Measurements from ENCODE around the gene JAM2.
"Not testable (repeated sequence)": the region's sequence is repeated elsewhere in the genome, so short reads cannot be mapped to it uniquely, and the experiment has no call there.

Gene JAM2

GRCh38 chr21:25647647-25648046 lies 8.6 kb downstream of the JAM2 start:
- DNase-seq = no peak

DNA sequence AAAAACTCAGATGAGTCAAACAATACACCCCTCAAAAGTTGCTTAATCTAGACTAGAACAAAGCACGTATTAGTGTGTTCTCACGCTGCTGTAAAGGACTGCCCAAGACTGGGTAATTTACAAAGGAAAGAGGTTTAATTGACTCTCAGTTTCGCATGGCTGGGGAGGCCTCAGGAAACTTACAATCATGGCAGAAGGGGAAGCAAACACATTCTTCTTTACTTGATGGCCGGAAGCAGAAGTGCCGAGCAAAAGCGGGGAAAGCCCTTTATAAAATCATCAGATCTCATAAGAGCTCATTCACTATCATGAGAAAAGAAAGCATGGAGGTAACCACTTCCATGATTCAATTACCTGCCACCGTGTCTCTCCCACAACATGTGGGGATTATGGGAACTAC lies 10.1 kb downstream of the JAM2 start:
- DNase-seq = no peak

- DNase-seq = no peak
Measured at GRCh38 chr21:25656412-25656811, 17.4 kb downstream of the JAM2 start.

DNA sequence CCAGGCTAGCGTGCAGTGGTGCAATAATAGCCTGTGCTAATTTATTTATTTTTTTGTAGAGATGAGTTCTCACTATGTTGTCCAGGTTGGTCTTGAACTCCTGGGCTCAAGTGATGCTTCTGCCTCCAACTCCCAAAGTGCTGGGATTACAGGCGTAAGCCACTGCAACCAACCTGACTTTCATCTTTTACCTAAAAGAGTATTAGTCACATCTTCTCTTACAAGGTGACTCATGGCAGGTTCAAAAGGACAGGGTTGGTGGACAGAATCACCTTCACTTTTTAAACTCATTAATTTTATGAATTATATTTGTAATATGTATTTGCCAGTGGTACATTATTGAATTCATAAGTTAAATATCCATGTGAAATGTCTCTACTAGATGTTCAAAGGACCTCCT lies 18.1 kb downstream of the JAM2 start:
- no peak for DNase-seq

GRCh38 chr21:25658427-25659035 lies 19.5 kb downstream of the JAM2 start:
- no peak for DNase-seq

GRCh38 chr21:25660233-25660632 lies 21.2 kb downstream of the JAM2 start:
- DNase-seq = no peak

DNA sequence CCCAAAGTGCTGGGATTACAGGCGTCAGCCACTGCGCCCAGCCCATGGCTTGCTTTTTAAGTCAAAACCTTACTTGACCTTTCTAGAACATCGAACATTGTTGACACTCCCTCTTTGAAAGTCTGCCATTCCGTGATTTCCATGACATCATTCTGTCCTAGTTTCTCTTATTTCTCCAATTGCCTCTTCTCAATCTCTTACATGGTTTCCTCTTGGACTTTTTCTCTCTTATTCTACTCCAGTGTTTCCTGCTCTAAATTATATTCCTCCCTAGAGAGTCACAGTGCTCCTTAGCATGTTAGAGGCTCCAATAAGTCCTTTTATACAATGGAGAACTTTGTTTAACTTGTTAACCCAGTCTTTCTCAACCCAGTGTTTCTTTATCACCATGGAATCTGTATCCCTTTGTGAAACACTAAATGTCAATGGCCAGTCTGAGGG lies 25.5 kb downstream of the JAM2 start:
- DNase-seq = no peak

- no peak for DNase-seq
Measured at GRCh38 chr21:25670726-25671125, 31.7 kb downstream of the JAM2 start.

DNA sequence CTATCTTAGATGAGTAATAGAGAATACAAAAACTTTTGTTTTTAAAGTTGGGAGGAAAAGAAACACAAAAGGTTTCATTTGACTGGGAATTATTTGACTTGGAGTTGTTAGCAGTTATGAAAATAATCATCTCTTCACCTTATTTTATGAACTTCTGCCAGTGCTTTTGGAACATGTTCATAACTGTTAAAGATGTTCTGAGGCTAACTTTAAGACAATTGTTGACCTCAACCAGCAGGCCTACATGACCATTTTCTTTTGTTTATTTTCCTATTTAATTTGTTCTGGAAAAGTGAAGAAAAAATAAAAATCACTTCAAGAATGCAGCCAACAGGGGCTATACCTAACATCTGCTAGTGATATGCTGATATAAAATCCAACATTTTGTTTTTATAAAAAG lies 37.4 kb downstream of the JAM2 start:
- no peak for DNase-seq

DNA sequence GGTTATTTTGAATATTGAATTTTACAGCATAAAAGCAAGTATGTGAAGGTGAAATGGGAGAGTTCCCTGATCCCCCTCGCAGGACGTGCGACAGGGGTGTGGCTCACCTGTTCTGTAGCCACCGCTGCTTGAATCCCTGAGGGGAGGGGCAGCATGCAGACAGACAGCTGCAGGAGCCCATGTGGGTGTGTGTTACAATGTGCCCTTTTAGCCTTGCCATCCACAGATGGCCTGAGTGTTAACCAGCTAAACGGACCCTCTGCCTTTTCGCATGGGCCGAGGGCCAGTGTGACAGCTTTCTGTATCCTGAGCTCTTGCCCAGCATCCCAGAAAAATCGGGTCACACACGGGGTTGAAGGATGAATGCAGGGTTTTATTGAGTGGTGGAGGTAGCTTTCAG lies 43.3 kb downstream of the JAM2 start:
- no peak for DNase-seq

DNA sequence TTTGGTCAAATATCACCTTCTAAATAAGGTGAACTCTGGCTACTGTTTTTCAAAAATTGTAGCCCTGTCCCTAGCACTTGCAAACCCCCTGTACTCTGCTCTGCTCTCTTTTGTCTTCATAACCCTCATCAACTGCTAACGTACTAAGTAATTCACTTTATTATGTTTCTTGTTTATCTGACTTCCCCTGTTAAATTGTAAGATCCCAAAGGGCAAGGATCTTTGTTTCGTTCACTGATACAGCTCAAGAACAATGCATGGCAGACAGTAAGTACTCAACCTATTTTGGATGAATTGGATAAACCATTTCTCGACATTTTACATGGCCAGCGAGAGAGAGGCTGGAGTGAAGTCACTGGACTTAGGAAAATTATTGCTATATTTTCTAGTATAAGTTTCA lies 48.7 kb downstream of the JAM2 start:
- no peak for DNase-seq

DNA sequence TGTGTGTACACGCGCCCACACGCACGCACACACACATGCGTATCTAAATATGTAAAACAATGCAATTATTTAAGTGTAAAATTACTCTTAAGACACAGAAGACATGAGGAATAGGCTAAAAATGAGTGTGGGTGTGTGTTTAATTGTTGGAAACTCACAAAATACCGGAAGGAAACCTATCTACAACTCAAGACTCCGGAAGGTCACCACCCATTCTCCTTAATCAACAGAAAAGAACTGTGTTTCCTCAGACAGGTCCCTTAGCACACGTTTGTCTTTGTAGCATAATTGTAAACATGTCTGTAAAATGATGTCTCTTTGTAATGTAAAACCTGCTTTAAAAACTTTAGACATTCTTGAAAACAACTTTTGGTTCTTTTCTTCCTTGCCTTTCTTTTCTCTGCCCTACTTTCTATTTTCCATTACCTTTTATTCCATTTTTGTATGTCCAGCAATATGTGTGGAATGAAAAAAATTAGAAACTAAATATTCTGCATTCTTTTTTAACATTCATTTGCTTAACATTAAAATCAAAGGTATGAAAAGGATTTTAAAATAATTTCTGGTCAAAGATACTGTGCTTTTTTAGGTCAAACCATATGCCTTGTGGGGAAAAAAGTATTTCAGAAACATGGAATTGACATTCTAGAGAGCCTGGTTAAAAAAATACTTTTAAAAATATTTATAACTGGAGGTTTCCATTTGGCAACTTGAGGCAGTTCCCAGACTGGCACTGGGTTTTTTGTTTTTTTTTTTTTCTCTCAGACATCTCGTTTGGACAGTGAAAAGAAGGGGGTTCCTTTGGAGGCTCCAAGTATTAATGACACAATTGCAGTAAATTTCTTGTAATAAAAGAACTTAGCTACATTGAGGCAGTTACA lies 49.5 kb downstream of the JAM2 start:
- no peak for DNase-seq

DNA sequence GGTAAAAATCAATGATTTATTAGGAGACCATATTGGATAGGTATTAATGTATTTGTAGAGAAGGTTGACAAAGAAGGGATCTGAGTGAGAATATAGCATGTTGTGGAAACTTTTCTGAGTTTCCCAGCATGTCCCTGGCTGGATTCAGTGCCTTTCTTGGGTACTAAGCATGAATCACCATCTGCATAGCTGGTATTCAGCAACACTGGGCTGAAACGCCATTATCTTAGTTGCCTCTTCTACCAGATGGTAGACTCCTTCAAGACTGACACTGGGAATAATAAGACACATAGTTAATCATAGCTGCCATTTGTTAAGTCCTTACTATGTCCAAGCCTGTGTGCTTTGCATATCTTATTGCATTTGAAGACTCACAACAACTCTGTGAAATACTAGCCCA lies 50.2 kb downstream of the JAM2 start:
- DNase-seq = no peak

DNA sequence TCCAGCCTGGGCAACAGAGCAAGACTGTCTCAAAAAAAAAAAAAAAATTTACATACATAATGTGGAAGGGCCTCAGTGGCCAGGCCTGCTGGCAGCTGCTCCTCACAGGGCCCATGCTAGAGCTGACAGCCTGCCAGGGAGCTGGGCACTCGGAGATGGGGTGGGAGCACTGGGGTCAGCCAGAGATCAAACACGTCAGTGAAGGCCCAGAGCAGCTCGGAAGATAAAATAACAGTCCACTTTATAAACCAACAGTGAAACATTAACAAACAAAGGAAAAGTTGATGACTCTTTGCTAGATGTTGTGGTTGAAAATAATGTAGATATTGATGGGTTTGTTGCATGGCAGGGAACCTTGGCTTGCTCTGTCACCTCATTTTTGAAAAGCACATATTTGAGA lies 52.9 kb downstream of the JAM2 start:
- no peak for DNase-seq

DNA sequence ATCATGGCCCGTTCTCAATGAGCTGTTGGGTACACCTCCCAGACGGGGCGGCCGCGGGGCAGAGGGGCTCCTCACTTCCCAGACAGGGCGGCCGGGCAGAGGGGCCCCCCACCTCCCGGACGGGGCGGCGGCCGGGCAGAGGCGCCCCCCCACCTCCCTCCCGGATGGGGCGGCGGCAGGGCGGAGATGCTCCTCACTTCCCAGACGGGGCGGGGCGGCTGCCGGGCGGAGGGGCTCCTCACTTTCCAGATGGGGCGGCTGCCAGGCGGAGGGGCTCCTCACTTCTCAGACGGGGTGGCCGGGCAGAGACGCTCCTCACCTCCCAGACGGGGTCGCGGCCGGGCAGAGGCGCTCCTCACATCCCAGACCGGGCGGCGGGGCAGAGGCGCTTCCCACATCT lies 56.4 kb downstream of the JAM2 start:
- DNase-seq = not testable (repeated sequence)

DNA sequence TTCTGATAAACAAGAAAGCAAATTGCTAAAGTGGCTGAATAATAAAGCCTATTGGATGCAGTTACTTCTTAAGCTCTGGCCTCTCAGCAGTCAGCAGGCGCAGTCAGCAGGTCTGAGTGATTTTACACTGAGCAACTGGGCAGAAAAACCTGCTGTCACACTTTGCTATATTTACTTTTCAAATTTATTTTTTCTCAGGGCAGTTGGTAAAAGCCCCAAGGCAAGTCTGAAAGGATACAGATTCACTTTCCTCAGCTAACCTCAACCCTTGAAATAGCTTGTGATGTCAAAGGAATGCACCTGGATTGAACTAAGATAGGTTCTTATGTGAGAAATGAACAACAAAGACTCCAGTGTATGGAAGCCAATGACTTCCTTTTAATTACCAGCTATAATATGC lies 61.7 kb downstream of the JAM2 start:
- no peak for DNase-seq

DNA sequence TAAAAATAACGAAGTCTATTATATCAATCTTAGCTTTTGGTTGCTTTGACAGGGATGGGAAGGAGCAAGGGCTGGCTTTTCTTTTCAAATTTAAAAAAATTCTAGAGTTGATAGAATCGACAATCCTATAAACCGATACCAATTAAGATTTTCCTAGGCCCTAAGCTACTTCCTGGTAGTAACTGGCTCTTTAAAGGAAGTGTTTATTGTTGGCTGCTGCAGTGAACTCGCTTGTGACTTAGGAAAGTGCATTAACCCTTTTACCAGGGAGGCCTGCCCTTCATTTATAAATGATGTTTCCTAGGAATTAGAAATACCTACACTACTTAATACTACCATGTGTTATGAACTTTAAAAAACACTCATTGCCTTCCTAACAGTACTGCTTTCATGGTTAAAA lies 62.5 kb downstream of the JAM2 start:
- no peak for DNase-seq

GRCh38 chr21:25708467-25709065 lies 69.5 kb downstream of the JAM2 start:
- peak; percentile 39 for DNase-seq

DNA sequence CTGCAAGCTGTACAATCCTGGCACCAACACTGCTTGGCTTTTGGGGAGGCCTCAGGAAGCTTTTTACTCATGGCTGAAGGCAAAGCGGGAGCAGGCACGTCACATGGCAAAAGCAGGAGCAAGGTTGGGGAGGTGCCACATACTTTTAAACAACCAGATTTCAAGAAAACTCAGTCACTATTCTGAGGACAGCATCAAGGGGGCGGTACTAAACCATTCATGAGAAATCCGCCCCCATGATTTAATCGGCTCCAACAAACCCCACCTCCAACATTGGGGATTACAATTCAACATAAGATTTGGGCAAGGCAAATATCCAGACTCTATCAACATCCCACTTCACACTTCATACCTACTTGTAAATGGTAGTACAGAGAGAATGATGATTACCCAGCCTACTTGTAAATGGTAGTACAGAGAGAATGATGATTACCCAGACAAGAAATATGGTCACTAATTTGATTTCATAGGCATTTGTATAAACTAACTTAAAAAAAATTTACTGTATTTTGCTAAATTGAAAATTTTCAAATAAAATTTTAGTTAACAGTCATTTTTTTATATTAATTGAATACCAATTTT lies 70.7 kb downstream of the JAM2 start:
- no peak for DNase-seq

GRCh38 chr21:25710550-25710949 lies 71.5 kb downstream of the JAM2 start:
- DNase-seq = no peak

GRCh38 chr21:25714066-25714465 lies 75.0 kb downstream of the JAM2 start:
- DNase-seq = not testable (repeated sequence)

- no peak for DNase-seq
Measured at GRCh38 chr21:25717491-25718147, 78.6 kb downstream of the JAM2 start.

GRCh38 chr21:25721987-25722386 lies 82.9 kb downstream of the JAM2 start:
- DNase-seq = no peak
